ENCODE results near the gene SNRNP25.

- TF ChIP-seq CTCF (IDR thresholded peaks at IDR 0.05) = no peak
- no peak for TF ChIP-seq POLR2A (IDR thresholded peaks at IDR 0.05)
Observed at GRCh38 chr16:94918-95265, 41.3 kb downstream of the SNRNP25 start.
